Uterus (tissue), 2 donors: ENCODE data around the gene ADAMTS2.

Experiments
- CTCF ChIP-seq, 4 experiments: fragments of 200-600 bp in 2 of 4; fragments of 450-650 bp in 2 of 4; sonication (generic) in 2 of 4; IDR thresholded peaks; one replicate each; pipeline ENCODE4 v1.5.1; 2016 to 2019; ENCODE audit warnings: antibody characterized with exemption in 4 of 4, mild to moderate bottlenecking in 2 of 4, moderate library complexity in 1 of 4
- POLR2A ChIP-seq, 2 donors: fragments of 450-650 bp; IDR thresholded peaks; one replicate each; pipeline ENCODE4 v1.6.1; 2016; ENCODE audit warnings: antibody characterized with exemption in 2 of 2, mild to moderate bottlenecking in 1 of 2, moderate library complexity in 1 of 2

- TF ChIP-seq CTCF (IDR thresholded peaks at IDR 0.05): no peak
- no peak for TF ChIP-seq POLR2A (IDR thresholded peaks at IDR 0.05)
Measured at GRCh38 chr5:179369530-179369884, 24.2 kb upstream of the ADAMTS2 start.
